Stimulated activated naive CD8-positive, alpha-beta T cell treated with anti-CD3 and anti-CD28 coated beads, Interleukin-15, Interleukin-2, amounts not matched to agents 100 ng/mL and 50 ng/mL, for 24 hours (primary cell): ENCODE data around the gene PLCH1.
"Not testable (repeated sequence)": the region's sequence is repeated elsewhere in the genome, so short reads cannot be mapped to it uniquely, and the experiment has no call there.

Experiments used
- H3K27ac Mint-ChIP-seq: one replicate; pipeline ENCODE4 v1.8.0; 2021; ENCODE audit warnings: mild to moderate bottlenecking, mixed read lengths
- H3K27me3 Mint-ChIP-seq: one replicate; pipeline ENCODE4 v1.8.0; 2021; ENCODE audit warnings: mixed read lengths
- H3K36me3 Mint-ChIP-seq: one replicate; pipeline ENCODE4 v1.8.0; 2021; ENCODE audit warnings: low read depth, mixed read lengths
- H3K4me1 Mint-ChIP-seq: one replicate; pipeline ENCODE4 v1.8.0; 2021; ENCODE audit warnings: low read depth, mixed read lengths
- H3K4me3 Mint-ChIP-seq: one replicate; pipeline ENCODE4 v1.8.0; 2021; ENCODE audit warnings: mild to moderate bottlenecking, mixed read lengths
- H3K9me3 Mint-ChIP-seq: one replicate; pipeline ENCODE4 v1.8.0; 2021; ENCODE audit warnings: mixed read lengths

The PLCH1 gene

GRCh38 chr3:155423526-155424322 is 321.1 kb downstream of the PLCH1 start:
- Mint-ChIP-seq H3K4me1 (no peaks in the 10 kb centered on the region), H3K27me3 (no peaks in the 10 kb centered on the region), H3K36me3 (no peaks in the 10 kb centered on the region), H3K27ac (no peak overlapping the region), H3K4me3 (no peak overlapping the region), H3K9me3 (peaks cover 11% of the 10 kb centered on the region)

DNA sequence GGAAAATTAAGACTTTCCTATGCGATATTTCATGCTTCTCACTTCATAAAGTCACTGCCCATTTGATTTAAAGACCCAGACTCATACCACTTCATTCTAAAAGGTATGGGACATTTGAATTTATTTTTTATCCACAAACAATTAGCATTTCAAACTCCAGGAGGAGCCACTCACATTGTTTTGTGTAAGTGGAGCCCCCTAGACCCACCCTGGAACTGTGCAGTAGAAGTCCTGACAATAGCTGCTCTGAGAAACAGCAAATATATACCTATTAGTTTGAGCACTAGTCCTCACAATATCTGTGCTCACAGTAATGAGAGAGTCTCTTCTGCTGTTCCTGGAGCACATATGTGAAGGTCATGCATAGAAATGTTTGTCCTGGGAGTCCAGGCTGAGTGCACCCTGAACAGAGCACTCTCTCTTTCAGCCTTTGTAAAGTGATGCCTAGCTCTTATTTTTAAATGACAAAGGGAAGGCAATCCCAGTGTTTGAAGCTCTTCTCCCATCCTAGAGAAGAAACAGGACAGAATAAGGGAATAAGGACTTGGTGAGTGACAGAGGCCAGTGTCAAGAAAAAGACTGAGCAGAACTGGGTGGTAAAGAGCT is 323.9 kb downstream of the PLCH1 start:
- Mint-ChIP-seq H3K27me3 (no peaks in the 10 kb centered on the region), H3K9me3 (peaks cover 3% of the 10 kb centered on the region), H3K4me1 (no peaks in the 10 kb centered on the region), H3K27ac (no peak overlapping the region), H3K4me3 (no peak overlapping the region), H3K36me3 (no peaks in the 10 kb centered on the region)

DNA sequence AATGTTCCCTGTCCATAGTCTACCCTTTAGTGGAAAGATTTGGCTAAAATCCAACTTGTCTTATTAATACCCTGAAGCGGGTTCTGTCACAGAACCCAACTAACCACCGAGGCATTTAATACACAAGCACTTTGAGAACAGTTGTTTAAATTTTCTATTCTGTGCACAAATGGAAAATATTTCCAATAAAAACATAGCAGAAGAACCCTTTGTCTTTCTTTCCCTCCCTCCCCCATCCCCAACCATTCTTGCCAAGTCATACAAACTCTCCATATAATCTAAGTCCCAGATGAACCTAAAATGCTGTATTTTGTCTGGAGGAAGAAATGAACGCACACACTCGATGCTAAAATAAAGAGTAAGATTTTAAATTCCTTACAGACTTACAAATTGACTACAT is 324.5 kb downstream of the PLCH1 start:
- no peaks in the 10 kb centered on the region for H3K36me3 Mint-ChIP-seq
- no peaks in the 10 kb centered on the region for H3K27me3 Mint-ChIP-seq
- no peak overlapping the region for H3K27ac Mint-ChIP-seq
- H3K4me1 Mint-ChIP-seq: no peaks in the 10 kb centered on the region
- H3K4me3 Mint-ChIP-seq: no peak overlapping the region
- H3K9me3 Mint-ChIP-seq: peaks cover 3% of the 10 kb centered on the region

GRCh38 chr3:155418407-155418806 is 326.5 kb downstream of the PLCH1 start:
- Mint-ChIP-seq H3K4me3 (no peak overlapping the region), H3K27me3 (no peaks in the 10 kb centered on the region), H3K4me1 (no peaks in the 10 kb centered on the region), H3K9me3 (peaks cover 3% of the 10 kb centered on the region), H3K27ac (no peak overlapping the region), H3K36me3 (no peaks in the 10 kb centered on the region)

- Mint-ChIP-seq H3K36me3 (no peaks in the 10 kb centered on the region), H3K4me3 (no peak overlapping the region), H3K27me3 (no peaks in the 10 kb centered on the region), H3K4me1 (no peaks in the 10 kb centered on the region), H3K9me3 (peaks cover under 1% of the 10 kb centered on the region), H3K27ac (no peak overlapping the region)
These were observed 327.8 kb downstream of the PLCH1 start for GRCh38 chr3:155417119-155417517.

GRCh38 chr3:155416500-155417118 is 328.3 kb downstream of the PLCH1 start:
- no peaks in the 10 kb centered on the region for H3K4me1 Mint-ChIP-seq
- no peak overlapping the region for H3K27ac Mint-ChIP-seq
- no peaks in the 10 kb centered on the region for H3K36me3 Mint-ChIP-seq

GRCh38 chr3:155412904-155413303 is 332.0 kb downstream of the PLCH1 start:
- no peaks in the 10 kb centered on the region for H3K9me3 Mint-ChIP-seq
- no peak overlapping the region for H3K4me3 Mint-ChIP-seq
- no peaks in the 10 kb centered on the region for H3K4me1 Mint-ChIP-seq
- H3K27me3 Mint-ChIP-seq: no peaks in the 10 kb centered on the region
- no peak overlapping the region for H3K27ac Mint-ChIP-seq
- no peaks in the 10 kb centered on the region for H3K36me3 Mint-ChIP-seq

More at GRCh38 chr3:155416500-155417118, 328.3 kb downstream of the PLCH1 start:
- no peak overlapping the region for H3K4me3 Mint-ChIP-seq
- H3K9me3 Mint-ChIP-seq: no peaks in the 10 kb centered on the region
- no peaks in the 10 kb centered on the region for H3K27me3 Mint-ChIP-seq

DNA sequence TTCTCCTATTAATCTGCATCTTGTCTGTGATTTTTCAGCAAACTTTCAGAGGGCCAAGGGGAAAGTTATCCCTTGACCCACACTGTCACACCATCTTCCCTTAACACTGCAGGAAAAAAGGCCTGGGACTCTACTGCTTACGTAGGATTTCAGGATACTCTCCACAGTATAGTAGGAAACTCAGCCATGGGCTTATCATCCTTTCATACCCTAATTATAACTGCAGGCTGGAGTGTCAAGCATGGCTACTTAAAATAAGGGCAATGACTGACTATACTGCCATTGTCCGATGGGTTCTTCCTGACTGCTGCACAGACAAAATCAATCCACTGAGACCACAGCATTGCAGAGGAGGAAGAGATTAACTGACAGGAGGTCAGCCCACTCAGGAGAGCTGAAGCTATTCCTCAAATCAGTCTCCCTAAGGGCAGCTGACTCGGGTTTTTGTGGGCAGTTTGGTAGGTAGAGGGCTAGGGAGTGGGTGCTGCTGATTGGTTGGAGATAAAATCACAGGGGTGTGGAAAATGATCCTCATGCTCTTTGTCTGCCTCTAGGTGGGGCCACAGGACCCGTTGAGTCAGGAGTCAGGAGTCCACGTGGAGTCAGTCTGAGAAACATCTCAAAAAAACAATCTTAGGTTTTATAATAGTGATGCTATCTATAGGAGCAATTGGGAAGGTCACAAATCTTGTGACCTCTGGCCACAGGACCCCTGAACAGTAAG is 333.2 kb downstream of the PLCH1 start:
- Mint-ChIP-seq H3K36me3 (no peaks in the 10 kb centered on the region), H3K4me1 (no peaks in the 10 kb centered on the region), H3K27ac (no peak overlapping the region), H3K4me3 (no peak overlapping the region), H3K27me3 (no peaks in the 10 kb centered on the region), H3K9me3 (no peaks in the 10 kb centered on the region)

DNA sequence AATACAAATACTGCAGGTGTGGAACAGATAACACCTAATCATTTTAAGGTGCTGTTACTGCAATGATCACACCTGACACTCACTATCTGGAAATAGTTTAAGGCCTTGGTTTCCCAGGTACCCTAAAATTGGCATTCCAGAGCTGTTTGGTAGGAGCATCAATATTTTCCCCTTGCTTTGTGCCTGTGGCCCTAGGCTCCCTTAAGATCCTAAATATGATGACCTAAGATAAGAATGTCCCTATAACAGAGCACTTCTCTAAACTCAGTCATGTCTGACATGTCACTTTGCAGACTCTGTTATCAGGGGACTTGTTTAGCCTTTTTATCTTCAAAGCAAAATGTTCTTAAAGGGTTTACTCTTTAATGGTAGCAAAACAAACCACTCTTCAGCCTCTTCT is 335.5 kb downstream of the PLCH1 start:
- H3K27me3 Mint-ChIP-seq: no peaks in the 10 kb centered on the region
- no peaks in the 10 kb centered on the region for H3K36me3 Mint-ChIP-seq
- no peaks in the 10 kb centered on the region for H3K4me1 Mint-ChIP-seq
- no peaks in the 10 kb centered on the region for H3K9me3 Mint-ChIP-seq
- no peak overlapping the region for H3K27ac Mint-ChIP-seq
- H3K4me3 Mint-ChIP-seq: no peak overlapping the region

DNA sequence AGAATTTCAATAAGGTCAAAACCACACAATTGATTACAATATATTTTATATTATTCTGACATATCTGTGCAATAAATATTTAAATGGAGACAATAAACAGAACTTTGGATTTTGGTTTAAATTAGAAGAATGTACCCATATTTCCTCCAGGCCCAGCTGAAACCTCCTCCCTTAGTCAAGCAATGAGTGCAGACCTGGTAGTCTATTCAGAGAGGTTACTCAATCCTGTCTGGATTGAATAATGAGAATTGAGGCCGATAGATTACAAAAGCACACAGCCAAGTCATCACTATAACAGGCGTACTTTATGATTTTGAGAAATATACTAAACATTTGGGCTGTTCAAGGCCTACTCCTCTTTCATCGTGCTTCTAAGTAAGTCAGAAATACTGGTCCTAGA is 336.9 kb downstream of the PLCH1 start:
- H3K9me3 Mint-ChIP-seq: no peaks in the 10 kb centered on the region
- no peaks in the 10 kb centered on the region for H3K4me1 Mint-ChIP-seq
- H3K27me3 Mint-ChIP-seq: no peaks in the 10 kb centered on the region
- H3K27ac Mint-ChIP-seq: no peak overlapping the region
- H3K36me3 Mint-ChIP-seq: no peaks in the 10 kb centered on the region
- no peak overlapping the region for H3K4me3 Mint-ChIP-seq

DNA sequence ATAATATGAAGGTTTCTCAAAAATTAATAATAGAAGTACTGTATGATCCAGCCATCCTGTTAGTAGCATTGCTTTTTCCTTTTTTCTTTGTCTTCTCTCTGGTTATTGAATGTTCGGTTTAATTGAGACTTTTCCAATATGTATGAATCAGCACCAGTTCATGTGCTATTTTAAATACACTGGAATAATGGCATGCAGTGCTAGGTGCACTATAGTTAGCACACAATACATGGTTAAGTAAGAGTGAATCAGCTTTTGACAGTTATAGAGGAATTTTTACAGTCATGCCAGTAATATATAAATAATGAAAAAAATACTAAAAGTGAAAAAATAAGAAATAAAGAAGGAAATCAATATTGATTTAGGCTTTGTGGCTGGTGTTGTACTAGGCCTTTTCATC is 337.5 kb downstream of the PLCH1 start:
- Mint-ChIP-seq H3K27me3 (no peaks in the 10 kb centered on the region), H3K4me3 (no peak overlapping the region), H3K27ac (no peak overlapping the region), H3K36me3 (no peaks in the 10 kb centered on the region), H3K9me3 (no peaks in the 10 kb centered on the region), H3K4me1 (no peaks in the 10 kb centered on the region)

DNA sequence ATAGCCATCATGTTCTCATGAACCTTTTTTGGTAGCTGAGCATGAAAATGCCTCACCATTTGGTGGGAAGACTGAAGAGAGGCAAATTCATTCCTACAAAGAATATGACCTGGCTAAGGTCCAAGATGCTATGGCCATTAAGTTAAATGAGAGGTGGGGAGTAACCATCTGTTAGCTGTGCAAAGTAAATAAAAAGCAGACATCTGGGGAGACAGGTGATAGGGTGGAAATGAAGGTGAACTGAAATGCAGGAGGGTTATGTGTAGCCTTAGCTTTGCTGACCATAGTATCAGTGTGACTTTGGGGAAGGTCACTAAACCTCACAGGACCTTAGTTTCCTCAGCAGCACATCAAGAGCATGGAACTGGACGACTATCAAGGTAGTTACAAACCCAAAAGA is 340.4 kb downstream of the PLCH1 start:
- Mint-ChIP-seq H3K4me1 (no peaks in the 10 kb centered on the region), H3K27me3 (no peaks in the 10 kb centered on the region), H3K36me3 (no peaks in the 10 kb centered on the region), H3K9me3 (no peaks in the 10 kb centered on the region), H3K27ac (no peak overlapping the region), H3K4me3 (no peak overlapping the region)

- H3K27ac Mint-ChIP-seq: no peak overlapping the region
- H3K4me3 Mint-ChIP-seq: no peak overlapping the region
- no peaks in the 10 kb centered on the region for H3K27me3 Mint-ChIP-seq
- H3K9me3 Mint-ChIP-seq: no peaks in the 10 kb centered on the region
- H3K4me1 Mint-ChIP-seq: no peaks in the 10 kb centered on the region
- no peaks in the 10 kb centered on the region for H3K36me3 Mint-ChIP-seq
These were observed 342.2 kb downstream of the PLCH1 start for GRCh38 chr3:155402656-155403055.

DNA sequence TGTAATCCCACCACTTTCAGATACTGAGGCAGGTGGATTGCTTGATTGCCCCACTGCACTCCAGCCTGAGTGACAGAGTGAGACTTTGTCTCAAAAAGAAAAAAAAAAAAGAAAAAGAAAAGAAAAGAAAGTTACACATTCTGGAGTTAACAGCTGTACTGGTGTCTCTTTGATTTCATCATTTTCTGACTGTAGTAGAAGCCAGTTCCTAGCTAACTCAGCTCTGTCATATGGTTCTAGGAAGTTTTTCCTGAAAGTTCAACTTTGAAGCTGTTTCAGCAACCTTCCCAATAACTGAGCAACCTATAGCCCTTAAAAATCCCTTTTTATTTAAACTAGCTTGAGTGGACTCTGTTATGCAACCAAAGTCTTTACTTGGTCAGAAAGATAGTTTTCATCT is 346.8 kb downstream of the PLCH1 start:
- Mint-ChIP-seq H3K36me3 (no peaks in the 10 kb centered on the region), H3K4me3 (no peak overlapping the region), H3K9me3 (peaks cover 4% of the 10 kb centered on the region), H3K27ac (no peak overlapping the region), H3K4me1 (no peaks in the 10 kb centered on the region), H3K27me3 (no peaks in the 10 kb centered on the region)

GRCh38 chr3:155394896-155395295 is 350.0 kb downstream of the PLCH1 start:
- H3K4me1 Mint-ChIP-seq, H3K4me3 Mint-ChIP-seq, H3K36me3 Mint-ChIP-seq, H3K9me3 Mint-ChIP-seq, H3K27me3 Mint-ChIP-seq, H3K27ac Mint-ChIP-seq: not testable (repeated sequence)
